WTC11 (cell line): ENCODE measurements around the gene TAL2. TPM values are rescaled to one million over a fixed set of nuclear protein-coding genes. Genes with fewer than 3 reads are reported as not detected.

ENCODE experiments used
- AR ChIP-seq: fragments of 250-450 bp; sonication (Bioruptor Pico); IDR thresholded peaks from 2 replicates; pipeline ENCODE4 v1.9.0; 2021; ENCODE audit warnings: mild to moderate bottlenecking
- ATF6 ChIP-seq: sonication (generic); formaldehyde crosslinking; IDR thresholded peaks from 2 replicates; pipeline ENCODE4 v1.8.1; 2023; ENCODE audit warnings: mild to moderate bottlenecking, missing genetic modification reagents
- CBFB ChIP-seq: sonication (generic); formaldehyde crosslinking; IDR thresholded peaks from 2 replicates; pipeline ENCODE4 v1.8.1; 2022; ENCODE audit warnings: mild to moderate bottlenecking, low read depth, missing genetic modification reagents
- CDX4 ChIP-seq: fragments of 250-450 bp; sonication (Bioruptor Pico); IDR thresholded peaks from 2 replicates; pipeline ENCODE4 v1.9.0; 2021; ENCODE audit warnings: moderate library complexity, mild to moderate bottlenecking, inconsistent platforms, borderline replicate concordance
- CREM ChIP-seq: sonication (generic); formaldehyde crosslinking; IDR thresholded peaks from 2 replicates; pipeline ENCODE4 v1.8.1; 2022; ENCODE audit warnings: mild to moderate bottlenecking, missing genetic modification reagents, moderate library complexity
- CTCF ChIP-seq: fragments of 200-600 bp; IDR thresholded peaks from 2 replicates; pipeline ENCODE4 v1.8.0; 2022; ENCODE audit warnings: antibody characterized with exemption
- E2F4 ChIP-seq: sonication (generic); formaldehyde crosslinking; IDR thresholded peaks from 2 replicates; pipeline ENCODE4 v1.8.1; 2022; ENCODE audit warnings: low read depth, mild to moderate bottlenecking, moderate library complexity, missing genetic modification reagents, borderline replicate concordance
- HMGA2 ChIP-seq: fragments of 250-450 bp; sonication (Bioruptor Pico); IDR thresholded peaks from 2 replicates; pipeline ENCODE4 v1.4.0; 2021; ENCODE audit warnings: mild to moderate bottlenecking, moderate library complexity
- JAZF1 ChIP-seq: fragments of 250-450 bp; sonication (Bioruptor Pico); IDR thresholded peaks from 2 replicates; pipeline ENCODE4 v1.9.0; 2021; ENCODE audit warnings: moderate library complexity, mild to moderate bottlenecking, inconsistent platforms
- MAX ChIP-seq: sonication (generic); formaldehyde crosslinking; IDR thresholded peaks from 2 replicates; pipeline ENCODE4 v1.8.0; 2022; ENCODE audit warnings: mild to moderate bottlenecking, missing genetic modification reagents
- MXD4 ChIP-seq: fragments of 250-450 bp; sonication (Bioruptor Pico); IDR thresholded peaks from 2 replicates; pipeline ENCODE4 v1.8.0; 2021; ENCODE audit warnings: mild to moderate bottlenecking, moderate library complexity, borderline replicate concordance
- NFYB ChIP-seq: sonication (generic); formaldehyde crosslinking; conservative IDR thresholded peaks from 2 replicates; pipeline ENCODE4 v1.8.0; 2022; ENCODE audit warnings: low read depth, missing genetic modification reagents
- NR1H2 ChIP-seq: sonication (generic); formaldehyde crosslinking; IDR thresholded peaks from 2 replicates; pipeline ENCODE4 v1.9.0; 2021; ENCODE audit warnings: mild to moderate bottlenecking, moderate library complexity, missing genetic modification reagents
- PREB ChIP-seq: sonication (generic); formaldehyde crosslinking; IDR thresholded peaks from 2 replicates; pipeline ENCODE4 v1.8.1; 2022; ENCODE audit warnings: mild to moderate bottlenecking, missing genetic modification reagents, moderate library complexity, borderline replicate concordance
- RELA ChIP-seq: sonication (generic); formaldehyde crosslinking; IDR thresholded peaks from 2 replicates; pipeline ENCODE4 v1.8.1; 2022; ENCODE audit warnings: missing genetic modification reagents, mild to moderate bottlenecking, borderline replicate concordance
- RORB ChIP-seq: fragments of 250-450 bp; sonication (Bioruptor Pico); IDR thresholded peaks from 2 replicates; pipeline ENCODE4 v1.9.0; 2021; ENCODE audit warnings: mild to moderate bottlenecking
- SMAD3 ChIP-seq: sonication (generic); formaldehyde crosslinking; IDR thresholded peaks from 2 replicates; pipeline ENCODE4 v1.8.0; 2022; ENCODE audit warnings: missing genetic modification reagents, mild to moderate bottlenecking, borderline replicate concordance
- SP1 ChIP-seq: sonication (generic); formaldehyde crosslinking; conservative IDR thresholded peaks from 2 replicates; pipeline ENCODE4 v1.8.1; 2022; ENCODE audit warnings: missing genetic modification reagents
- TP53 ChIP-seq: sonication (generic); formaldehyde crosslinking; IDR thresholded peaks from 2 replicates; pipeline ENCODE4 v1.8.1; 2023; ENCODE audit warnings: mild to moderate bottlenecking, missing genetic modification reagents
- ZNF219 ChIP-seq: sonication (generic); formaldehyde crosslinking; IDR thresholded peaks from 2 replicates; pipeline ENCODE4 v1.8.0; 2023; ENCODE audit warnings: missing genetic modification reagents, mild to moderate bottlenecking, borderline replicate concordance
- ZNF263 ChIP-seq: sonication (generic); formaldehyde crosslinking; IDR thresholded peaks from 2 replicates; pipeline ENCODE4 v1.8.1; 2022; ENCODE audit warnings: low read depth, mild to moderate bottlenecking, moderate library complexity, missing genetic modification reagents
- ZNF512 ChIP-seq: sonication (generic); formaldehyde crosslinking; IDR thresholded peaks from 2 replicates; pipeline ENCODE4 v1.8.1; 2022; ENCODE audit warnings: missing genetic modification reagents, borderline replicate concordance
- total RNA-seq: library from RNA; stranded (reverse); gene quantifications from 3 replicates; pipeline ENCODE4 v1.2.3, GENCODE V29; 2021

The TAL2 gene
- total RNA-seq, 1 experiment from 2014 or later: not detected

- TF ChIP-seq AR (no peak), NFYB (CRISPR knock-in tag) (0 out of 2 replicates have a peak, but pooled peaks have one; percentile 9), CTCF (no peak), SP1 (no peak), CREM (CRISPR knock-in tag) (peak; percentile 61), ZNF512 (CRISPR knock-in tag) (no peak), ZNF219 (0 out of 2 replicates have a peak, but pooled peaks have one; percentile 63), CBFB (CRISPR knock-in tag) (no peak), NR1H2 (no peak), SMAD3 (CRISPR knock-in tag) (no peak), RELA (CRISPR knock-in tag) (no peak; the same call in 1 of the 2 replicates), ATF6 (CRISPR knock-in tag) (no peak), RORB (no peak), TP53 (CRISPR knock-in tag) (0 out of 2 replicates have a peak, but pooled peaks have one; percentile 60), JAZF1 (CRISPR knock-in tag) (no peak), HMGA2 (CRISPR knock-in tag) (no peak), MAX (CRISPR knock-in tag) (peak; percentile 90), CDX4 (CRISPR knock-in tag) (no peak), ZNF263 (CRISPR knock-in tag) (0 out of 2 replicates have a peak, but pooled peaks have one; percentile 31), E2F4 (CRISPR knock-in tag) (peak; percentile 36; the same call in 1 of the 2 replicates), MXD4 (CRISPR knock-in tag) (no peak), PREB (CRISPR knock-in tag) (0 out of 2 replicates have a peak, but pooled peaks have one; percentile 23)
Measured at GRCh38 chr9:105656131-105656921, 5.9 kb upstream of the TAL2 start (continued).
